Activated effector memory CD4-positive, alpha-beta T cell treated with anti-CD3 and anti-CD28 coated beads, Interleukin-2, amount 50 U/mL, for 16 hours (primary cell): ENCODE measurements around the gene FBN1.

Experiments
- DNase-seq: peaks from one replicate; pipeline ENCODE4 v3.0.0-alpha.2; 2020

FBN1 gene

DNA sequence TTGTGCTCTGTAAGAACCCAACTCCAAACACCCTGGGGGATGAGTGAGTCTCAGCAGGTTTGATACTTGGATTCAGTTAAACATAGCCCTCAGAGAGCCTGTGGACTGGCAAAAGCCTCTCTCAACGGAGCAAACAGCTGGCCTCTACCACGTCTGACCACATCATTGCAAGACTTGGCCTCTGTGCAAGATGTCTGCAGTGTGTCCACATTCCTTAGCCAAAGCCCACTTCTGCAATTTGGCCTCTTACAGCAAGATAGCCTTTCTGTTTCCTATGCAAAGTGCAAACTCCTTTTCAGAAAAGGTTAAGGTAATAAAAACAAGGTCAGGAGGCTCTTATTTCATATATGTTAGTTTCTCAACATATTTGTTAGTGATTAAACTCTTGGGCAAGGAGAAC lies 27.9 kb downstream of the FBN1 start:
- no peak for DNase-seq

DNA sequence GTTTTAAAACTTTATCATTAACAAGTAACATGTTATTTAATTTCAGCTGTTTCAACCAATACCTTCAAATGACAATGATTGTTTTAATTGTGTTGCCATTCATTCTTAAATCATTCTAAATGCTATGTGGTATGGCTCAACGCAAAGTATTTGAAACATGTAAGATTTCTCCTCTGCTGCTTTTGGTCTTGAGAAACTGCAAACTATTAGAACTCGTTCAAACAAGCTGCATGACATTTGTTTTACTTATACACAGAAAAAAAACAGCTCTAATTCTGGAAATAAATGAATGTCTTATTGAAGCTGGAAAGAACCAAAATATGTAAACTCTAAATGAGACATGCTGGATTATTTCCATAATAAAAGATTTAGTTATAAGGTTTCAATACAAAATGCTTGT lies 29.3 kb downstream of the FBN1 start:
- DNase-seq, result no peak

DNA sequence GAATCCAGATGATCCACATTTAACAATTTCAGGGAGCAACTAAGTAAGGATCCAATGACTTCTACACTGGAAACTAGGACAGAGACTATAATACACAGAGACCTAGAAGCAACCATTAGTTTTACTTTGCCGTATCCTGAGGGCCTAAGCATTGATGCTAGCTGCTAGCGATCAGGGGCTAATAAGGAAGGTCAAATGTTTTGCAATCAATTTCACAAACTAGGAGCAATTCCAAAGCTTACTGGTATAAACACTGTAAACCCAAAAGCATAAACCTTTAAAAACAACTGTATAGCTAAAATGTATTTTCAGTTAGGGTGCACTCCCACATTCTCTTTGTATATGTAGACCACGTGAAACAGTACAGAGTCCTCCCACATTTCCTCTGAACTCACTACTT lies 31.5 kb downstream of the FBN1 start:
- DNase-seq, result no peak

DNA sequence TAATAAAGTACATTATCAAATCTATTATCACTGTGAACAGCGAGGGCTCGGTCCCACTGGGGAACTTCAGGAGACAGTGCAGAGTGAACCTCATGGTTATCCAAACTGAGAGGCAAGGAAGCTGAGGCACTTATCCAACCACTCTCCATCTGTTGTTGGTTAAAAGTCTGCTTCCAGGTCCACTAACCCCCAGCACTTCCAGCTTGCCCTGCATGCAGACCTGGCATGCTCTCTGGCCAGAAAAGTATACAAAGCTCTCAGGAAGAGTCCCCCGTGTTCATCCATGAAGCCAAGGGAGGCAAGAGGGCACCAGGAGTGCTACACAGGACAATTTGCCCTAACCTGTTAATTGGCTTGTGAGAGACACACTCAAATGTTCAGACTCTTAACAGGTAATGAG lies 36.0 kb downstream of the FBN1 start:
- DNase-seq, result no peak

DNA sequence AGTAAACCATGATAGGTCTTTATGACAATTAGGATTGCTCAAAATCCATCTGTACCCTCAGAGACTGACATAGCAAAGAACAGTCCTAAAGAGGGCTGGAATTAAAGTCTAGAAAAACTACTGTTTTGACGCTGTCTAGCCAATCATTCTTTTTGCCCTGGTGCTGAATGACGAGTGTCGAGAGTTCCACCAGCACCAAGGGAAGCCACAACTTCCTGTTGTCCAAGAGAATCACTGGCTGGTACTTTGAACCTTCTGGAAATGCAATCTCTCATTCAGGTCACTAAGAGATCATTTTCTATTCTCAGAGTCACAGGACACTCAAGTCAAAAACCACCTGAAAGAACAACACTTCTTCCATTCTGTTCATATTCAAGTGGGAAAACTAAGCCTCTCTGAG lies 37.7 kb downstream of the FBN1 start:
- DNase-seq, result no peak

DNA sequence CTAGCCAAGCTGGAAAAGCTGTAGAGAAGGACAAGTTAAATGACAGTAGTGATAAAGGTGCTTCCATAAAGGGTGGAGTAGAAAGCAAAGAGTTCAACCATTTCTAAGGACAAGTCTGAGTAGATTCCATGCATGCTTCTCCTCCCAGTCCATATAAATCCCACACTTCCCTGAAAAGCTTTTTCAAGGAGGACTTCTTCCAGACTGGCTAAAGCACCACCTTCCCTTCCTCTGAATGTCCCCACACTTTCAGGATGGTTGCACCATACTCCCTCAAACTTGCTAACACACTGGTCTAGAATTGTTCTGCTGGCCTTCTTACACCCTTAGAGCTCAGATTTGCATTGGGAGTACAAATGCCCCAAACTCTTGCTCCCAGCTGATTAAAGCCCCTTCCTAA lies 40.9 kb downstream of the FBN1 start:
- no peak for DNase-seq

DNA sequence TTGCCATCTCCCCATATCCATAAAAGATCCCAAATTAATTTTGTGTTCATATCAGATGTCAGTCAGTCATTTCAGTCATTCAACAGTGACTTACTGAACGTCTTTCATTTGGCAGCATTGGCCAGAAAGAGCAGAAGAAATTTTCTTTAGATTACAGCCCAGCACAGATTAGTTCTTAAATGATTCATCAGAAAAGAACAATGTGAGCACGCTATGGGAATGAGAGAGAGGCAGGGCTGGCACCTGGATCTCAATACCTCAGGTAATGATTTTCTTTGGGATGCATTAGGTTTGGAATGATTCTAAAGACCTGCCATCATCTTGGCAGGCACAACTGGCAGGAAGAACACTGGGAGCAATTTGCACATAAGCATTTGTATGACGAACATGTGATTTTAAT lies 41.6 kb downstream of the FBN1 start:
- no peak for DNase-seq

DNA sequence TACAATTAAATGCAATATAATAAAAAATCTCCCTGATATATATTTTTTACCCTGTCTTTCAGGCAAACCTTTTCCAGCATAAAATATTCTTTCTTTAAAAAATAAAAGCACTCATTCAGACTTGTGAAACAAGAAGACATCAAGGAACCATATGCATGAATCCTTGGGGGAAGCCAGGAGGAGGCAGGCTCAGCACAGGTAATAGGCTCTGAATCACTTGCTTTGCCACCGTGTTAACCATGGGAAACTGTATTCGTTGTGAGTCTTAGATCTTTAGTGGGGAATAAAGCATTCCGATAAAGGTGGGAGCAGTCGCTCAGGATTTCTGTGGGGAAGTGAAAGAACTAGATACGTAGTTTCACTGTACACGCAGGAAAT lies 42.4 kb downstream of the FBN1 start:
- no peak for DNase-seq

DNA sequence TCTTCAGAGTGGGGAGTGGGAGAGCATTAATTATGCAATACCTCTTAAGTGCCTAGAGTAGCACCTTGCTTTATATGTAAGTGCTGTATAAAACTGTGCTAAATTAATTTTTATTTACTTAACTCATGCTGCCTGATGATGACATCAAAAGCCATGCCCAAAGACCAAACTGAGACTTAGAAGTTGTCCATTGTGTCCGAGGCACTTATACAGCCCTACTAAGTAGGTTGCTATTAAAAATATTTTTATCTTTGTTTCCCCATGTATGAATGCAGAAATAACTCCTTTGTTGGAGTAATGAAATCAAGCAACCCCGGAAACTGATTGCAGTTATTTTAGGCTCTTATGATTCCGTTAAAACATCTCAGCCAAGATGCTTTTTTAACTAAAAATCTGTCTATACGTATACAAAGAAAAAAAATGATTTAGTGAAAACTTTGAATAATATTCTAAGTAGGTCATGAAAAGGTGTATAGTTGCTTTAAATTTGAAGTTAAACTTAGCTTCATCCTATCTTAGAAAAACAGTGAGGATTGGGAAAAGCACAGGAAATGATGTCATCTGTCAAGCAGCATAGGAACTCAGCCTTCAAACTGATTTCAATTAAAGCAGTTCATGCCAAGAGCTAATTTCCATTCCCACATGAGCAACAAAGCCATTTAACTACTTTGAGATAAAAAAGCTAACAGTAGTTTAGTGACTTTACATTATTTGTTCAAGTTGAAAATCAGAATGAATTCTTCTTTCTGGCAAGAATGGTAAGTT lies 43.0 kb downstream of the FBN1 start:
- no peak for DNase-seq

DNA sequence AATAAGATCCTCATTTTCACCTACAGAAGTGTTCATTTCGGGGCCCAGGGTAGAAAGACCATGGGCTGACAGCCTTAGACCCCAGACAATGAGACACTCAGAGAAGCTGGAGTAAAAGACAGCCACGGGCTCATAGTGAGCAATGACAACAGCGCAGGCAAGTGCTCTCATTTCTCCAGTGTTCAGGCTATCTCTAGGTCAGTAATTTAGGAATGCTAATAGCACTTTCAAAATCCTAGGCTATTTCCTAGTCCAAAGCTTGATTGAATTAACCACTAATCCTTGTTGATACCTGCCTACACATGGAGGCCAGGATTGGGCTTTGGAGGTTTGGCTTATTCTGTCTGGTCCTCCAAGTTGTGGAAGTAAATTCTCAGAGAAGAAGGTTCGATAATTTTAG lies 44.4 kb downstream of the FBN1 start:
- no peak for DNase-seq

DNA sequence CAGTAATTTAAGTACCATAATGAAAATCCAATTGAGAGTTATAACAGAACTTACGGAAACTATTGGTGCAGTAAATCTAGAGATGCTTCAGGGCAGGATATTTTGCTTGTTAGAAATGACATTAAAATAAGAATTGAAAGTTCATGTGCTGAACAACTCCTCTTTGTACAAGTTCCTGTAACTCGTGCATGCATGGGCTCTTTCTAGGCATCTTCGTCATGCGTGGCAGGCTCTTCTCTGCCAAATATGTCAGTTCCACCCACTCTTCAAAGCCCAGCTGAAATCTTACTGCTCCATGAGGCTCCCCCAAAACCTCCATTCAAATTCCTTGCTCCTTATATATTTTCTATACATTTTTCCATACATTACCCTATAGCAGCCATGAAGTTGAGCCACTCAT lies 48.7 kb downstream of the FBN1 start:
- no peak for DNase-seq

DNA sequence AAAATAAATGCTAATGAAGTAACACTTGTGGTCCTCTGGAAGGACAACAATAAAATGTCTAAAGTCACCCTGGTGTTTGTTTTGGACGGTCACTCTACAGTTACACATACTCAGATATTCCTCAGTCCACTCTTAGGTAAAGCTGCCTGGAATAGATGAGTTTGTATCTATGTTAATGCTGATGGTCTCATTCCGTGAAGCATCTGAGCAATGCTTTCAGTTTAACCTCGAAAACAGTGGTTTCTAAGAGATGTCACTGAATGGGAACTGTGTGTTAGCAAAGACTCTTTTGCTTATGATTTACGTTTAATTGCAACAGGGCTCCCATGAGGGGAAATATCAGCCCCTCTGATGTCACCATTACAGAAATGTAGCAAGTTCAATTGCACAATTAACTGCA lies 49.1 kb downstream of the FBN1 start:
- no peak for DNase-seq

DNA sequence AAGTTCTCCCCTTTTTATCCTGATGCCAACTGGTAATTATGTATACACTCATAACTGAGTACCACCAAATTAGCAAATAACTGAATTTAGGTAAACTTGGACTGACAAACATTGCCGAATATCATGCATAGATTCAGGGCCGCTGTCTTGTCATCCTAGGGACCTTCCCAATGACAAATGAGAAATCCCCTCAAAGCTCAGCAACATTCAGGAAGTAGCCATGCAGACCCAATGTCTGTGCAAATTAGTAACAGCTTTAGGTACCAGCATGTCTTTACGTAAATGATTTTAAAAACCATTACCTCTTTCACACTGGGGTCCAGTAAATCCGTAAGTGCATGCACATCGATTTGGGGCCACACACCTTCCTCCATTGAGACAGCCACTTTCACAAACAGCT lies 49.5 kb downstream of the FBN1 start:
- no peak for DNase-seq

DNA sequence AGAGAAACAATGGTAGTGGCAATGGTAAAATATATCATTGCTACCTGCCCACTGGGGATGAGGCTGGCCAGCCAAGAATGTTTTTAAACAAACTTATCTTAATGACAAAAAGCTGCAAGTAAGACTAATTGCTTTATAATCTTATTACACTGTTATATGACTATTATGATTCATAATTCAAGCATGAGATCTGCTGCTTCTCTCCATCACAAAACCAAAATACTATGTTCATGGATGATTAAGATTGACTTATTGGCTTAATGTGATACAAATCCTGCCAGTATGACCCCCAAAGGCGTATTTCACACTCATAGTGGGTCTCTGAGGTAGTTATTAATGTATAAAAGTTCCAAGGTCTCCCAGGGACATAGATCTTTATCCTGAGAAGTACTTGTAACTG lies 52.6 kb downstream of the FBN1 start:
- no peak for DNase-seq

DNA sequence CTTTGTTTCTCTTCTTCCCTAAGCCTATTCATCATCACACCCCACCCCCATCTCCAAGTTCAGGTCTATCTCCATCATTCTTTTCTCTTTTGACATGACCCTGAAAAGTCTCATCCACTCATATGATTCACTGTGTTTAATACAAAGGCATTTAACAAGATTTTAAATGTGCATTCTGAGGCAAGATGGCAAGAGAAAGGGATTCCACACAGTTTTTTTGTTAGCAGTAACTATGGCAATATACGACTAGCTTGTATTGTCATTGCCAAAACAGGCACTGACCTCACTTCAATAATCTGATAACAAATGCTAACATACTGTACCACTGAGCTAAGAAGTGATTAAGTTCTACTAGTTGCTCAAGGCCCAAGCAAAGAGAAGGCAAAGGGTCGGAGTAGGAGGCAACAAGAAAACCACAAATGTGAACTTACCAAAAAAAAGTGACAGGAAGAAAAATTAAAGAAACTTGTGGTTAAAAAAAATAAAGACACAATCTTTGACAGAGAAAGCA lies 53.2 kb downstream of the FBN1 start:
- DNase-seq, result no peak

DNA sequence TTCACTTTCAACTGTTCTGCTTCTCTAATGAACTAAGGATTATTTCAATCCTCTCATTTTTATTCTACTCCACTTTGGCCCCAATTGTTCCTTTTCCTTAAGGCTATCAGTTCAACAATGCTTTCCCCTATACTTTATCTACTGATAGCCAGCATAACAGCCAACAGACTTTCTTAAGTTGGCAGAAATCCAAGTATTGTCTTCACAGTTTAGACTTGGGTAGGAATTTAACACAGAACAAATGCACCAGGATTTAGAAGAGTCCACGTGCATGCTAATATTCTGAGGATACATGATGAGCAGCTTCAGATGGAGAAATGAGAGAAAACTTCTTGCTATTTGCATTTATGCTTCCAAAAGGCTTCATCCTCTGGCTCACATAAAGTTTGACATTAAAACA lies 54.8 kb downstream of the FBN1 start:
- no peak for DNase-seq

DNA sequence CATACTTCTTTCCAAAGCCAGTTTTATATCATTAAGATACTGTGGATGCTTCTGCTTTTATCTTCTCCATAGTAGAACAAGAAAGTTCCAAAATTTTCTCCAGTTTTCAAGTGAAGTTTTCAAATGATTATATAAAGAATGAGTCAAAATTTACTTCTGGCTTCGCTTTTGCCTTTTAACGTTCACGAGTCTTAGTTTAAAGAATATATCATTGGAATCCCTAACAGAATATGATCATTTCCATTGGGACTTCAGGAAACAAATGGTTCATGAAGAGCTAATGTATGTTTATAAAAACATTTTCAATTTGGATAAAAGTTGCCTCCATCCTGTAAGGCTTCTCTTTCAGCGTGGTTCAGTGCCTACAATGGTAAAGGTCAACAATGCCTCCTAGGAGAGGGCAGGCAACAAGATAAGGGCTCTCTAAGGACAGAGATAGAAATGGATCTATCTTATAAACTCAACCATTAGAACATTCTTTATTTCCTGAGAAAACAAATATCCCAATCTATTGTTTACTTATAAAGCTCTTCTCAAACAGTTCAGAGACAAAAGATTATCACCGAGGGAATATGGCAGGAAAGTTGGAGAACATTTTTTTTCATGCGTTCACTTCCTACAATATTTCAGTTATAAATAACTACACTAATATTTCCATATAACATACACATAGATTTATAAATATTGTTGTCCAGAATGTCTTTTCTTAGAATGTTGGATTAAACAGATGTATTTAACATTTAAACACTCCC lies 60.5 kb downstream of the FBN1 start:
- DNase-seq, result no peak

DNA sequence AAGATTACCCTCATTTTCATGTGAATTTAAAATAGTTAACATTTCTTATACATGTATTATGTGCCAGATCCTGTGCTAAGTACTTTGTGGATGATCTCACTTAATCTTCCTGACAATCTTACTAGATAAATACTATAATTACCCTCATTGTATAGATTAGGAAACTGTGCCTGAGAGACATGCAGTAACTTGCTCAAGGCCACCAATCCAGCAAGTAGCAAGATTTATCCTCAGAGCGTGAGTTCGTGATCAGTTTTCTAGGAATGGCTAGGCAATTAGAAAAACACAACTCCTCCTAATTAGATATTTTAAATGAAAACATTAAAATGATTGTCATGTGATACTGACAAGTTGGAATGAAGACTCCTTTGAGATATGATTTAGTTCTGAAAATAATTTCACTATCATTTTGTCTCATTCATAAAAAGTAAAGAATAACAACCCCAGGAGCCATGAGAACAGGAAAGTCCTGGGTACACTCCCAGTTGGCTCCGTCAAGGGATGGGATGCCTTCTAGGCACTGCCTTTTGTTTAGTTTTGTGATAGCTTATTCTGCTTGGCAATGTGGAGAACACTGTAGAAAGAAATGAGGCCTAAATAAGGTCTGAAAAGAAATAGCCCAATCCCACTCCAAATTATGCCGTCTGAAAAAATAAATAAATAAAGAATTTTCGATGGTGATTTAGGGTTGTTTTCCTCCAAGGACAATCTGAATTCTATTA lies 61.3 kb downstream of the FBN1 start:
- DNase-seq, result no peak

DNA sequence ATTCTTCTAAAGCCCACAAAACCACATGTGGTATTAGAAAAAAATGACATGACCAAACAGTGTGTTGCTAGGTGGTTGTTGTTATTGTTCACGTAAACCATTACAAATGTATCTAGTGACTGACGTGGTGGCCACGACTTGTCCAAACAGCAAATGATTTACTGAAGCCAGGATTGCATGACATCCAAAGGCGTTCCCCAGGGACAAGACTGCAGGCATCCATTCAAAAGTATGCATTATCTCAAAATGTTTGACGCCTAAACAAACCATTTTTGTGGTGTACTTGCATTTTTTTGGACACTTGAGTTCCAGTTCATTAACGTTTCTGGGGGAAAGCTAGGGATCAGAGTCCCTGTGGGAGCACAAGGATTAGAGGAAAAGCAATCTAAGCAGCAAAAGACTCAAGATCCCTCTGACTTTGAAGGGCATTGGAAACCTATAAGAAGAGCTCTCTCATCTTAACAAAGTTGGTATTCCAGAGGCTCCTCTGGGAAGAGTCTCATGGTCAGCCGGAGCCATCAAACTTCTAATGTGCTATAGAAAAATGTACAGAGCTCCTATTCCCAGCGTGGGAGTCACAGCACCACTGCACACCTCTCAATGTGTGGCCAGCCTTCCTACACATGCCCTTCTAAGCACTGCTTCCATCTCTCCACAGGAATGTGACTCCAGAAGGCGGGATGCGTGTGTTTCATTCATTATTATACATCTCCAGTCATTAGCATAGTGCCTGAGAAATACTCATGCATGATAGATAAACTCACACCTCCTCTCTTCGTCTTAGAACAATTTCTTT lies 62.9 kb downstream of the FBN1 start:
- DNase-seq, result no peak

DNA sequence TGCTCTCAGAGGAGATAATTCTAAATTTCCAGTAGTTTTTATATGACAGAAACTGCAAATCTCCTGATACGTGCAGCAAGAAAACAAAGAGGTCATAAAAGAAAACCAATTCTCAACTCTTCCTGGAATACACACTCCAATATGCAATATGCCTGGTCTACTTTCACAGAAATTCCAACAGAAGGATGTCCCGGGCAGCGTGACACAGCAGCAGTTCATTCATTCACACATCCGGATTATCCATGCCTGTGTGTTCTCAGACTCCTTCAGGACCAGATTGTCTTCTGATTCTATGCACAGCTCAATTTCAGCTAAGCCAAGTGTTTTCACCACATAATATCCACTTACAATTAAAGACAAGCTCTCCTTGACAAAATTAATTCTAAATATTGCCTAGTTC lies 64.3 kb downstream of the FBN1 start:
- DNase-seq, result no peak

DNA sequence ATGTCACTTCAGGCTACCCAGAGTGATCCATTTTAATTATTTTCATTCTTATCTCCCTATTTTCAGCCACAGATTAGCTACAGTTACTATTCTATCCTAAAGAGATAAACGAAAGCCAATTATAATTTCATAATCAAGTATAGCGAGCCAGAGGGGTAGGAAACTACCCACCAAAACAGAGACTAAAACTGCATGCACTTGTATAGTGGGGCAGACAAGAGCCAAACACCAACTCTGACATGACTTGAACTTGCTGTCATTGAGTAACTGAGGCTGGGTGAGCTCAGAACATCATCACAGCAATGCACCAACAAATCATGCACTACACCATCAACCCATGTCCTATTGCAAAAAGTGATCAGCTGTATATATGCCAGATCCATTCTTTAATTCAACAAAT lies 64.8 kb downstream of the FBN1 start:
- no peak for DNase-seq

DNA sequence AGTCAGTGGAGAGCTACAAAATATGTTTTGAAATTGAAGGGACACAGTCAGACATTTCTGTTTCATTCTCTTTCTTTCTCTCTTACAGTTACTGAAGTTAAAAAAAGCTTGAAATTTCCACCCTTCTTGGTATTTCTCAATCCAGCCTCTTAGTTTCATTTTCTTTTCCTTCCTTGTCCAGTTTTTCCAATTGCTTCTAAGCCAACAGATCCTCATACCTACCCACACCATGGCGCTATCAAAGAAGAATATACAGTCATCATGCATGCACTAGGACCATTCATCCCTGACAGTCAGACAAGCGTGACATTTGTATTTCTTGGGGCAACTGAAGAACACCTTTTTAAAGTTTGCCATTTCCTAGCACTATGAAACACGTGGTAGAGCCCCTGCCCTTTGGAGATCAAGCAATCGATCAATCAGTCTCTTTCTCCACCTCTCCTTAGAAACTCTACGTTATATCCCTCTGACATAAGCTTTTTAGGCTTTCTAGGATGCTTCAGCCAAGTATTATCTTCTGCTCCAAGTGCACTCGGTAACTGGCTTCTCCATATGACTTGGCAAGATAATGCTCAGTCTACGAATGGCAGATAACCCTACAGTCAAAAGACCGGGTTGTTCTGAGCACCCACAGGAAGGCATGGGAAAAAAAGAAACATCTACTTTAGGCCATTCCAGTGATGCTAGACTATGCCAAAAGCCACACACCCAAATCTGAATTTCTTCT lies 65.4 kb downstream of the FBN1 start:
- no peak for DNase-seq
